Measurements from ENCODE around the gene RIPOR3. TPM values are rescaled to one million over a fixed set of nuclear protein-coding genes. Genes with fewer than 3 reads are reported as not detected.
"Not testable (repeated sequence)": the region's sequence is repeated elsewhere in the genome, so short reads cannot be mapped to it uniquely, and the experiment has no call there.

RIPOR3 gene
- total RNA-seq, 2 donors from 2014 or later, result not detected

GRCh38 chr20:50546729-50547314 lies 144.5 kb downstream of the RIPOR3 start:
- Mint-ChIP-seq H3K9me3 (no peaks in the 10 kb centered on the region), H3K4me3 (peak overlapping the region; percentile 79), H3K36me3 (peaks cover 10% of the 10 kb centered on the region), H3K27ac (peak overlapping the region in 1 of 2 donors; percentile 81), H3K27me3 (no peaks in the 10 kb centered on the region), H3K4me1 (ENCODE audit: low read depth in 2 of 2) (peaks cover 60 to 61% of the 10 kb centered on the region in 2 donors)
- DNase-seq (ENCODE audit: low spot score) (no peak), ATAC-seq (peak; percentile 70 to 79)

GRCh38 chr20:50545126-50545525 lies 146.2 kb downstream of the RIPOR3 start:
- DNase-seq (ENCODE audit: low spot score) (no peak), ATAC-seq (no peak)
- Mint-ChIP-seq H3K4me1 (ENCODE audit: low read depth in 2 of 2) (peaks cover 71 to 77% of the 10 kb centered on the region in 2 donors), H3K9me3 (no peaks in the 10 kb centered on the region), H3K27ac (peak overlapping the region in 1 of 2 donors; percentile 81), H3K27me3 (no peaks in the 10 kb centered on the region), H3K36me3 (peaks cover 10% of the 10 kb centered on the region), H3K4me3 (peak overlapping the region; percentile 79)

- Mint-ChIP-seq H3K36me3 (peaks cover 5% of the 10 kb centered on the region), H3K4me1 (ENCODE audit: low read depth in 2 of 2) (peaks cover 62 to 77% of the 10 kb centered on the region in 2 donors)
Observed at GRCh38 chr20:50543326-50543725, 148.0 kb downstream of the RIPOR3 start.

GRCh38 chr20:50541606-50542041 lies 149.7 kb downstream of the RIPOR3 start:
- H3K4me3 Mint-ChIP-seq, result peak overlapping the region; percentile 63
- no peaks in the 10 kb centered on the region for H3K9me3 Mint-ChIP-seq
- peak; percentile 68 to 74 for ATAC-seq
- peak overlapping the region; percentile 72 to 86 for H3K27ac Mint-ChIP-seq
- no peak for DNase-seq (ENCODE audit: low spot score)
- no peaks in the 10 kb centered on the region for H3K27me3 Mint-ChIP-seq
- H3K36me3 Mint-ChIP-seq, result peaks cover 5% of the 10 kb centered on the region
- peaks cover 62 to 78% of the 10 kb centered on the region in 2 donors for H3K4me1 Mint-ChIP-seq (ENCODE audit: low read depth in 2 of 2)

More at GRCh38 chr20:50543326-50543725, 148.0 kb downstream of the RIPOR3 start:
- DNase-seq (ENCODE audit: low spot score), result no peak
- Mint-ChIP-seq H3K27me3 (no peaks in the 10 kb centered on the region), H3K4me3 (peak overlapping the region; percentile 44), H3K9me3 (no peaks in the 10 kb centered on the region), H3K27ac (peak overlapping the region; percentile 72 to 86)
- ATAC-seq, result no peak

- ATAC-seq, result peak in 1 of 2 donors; percentile 61
- H3K9me3 Mint-ChIP-seq, result no peaks in the 10 kb centered on the region
- peaks cover 58 to 76% of the 10 kb centered on the region in 2 donors for H3K4me1 Mint-ChIP-seq (ENCODE audit: low read depth in 2 of 2)
- H3K27me3 Mint-ChIP-seq, result no peaks in the 10 kb centered on the region
- H3K27ac Mint-ChIP-seq, result peak overlapping the region; percentile 72 to 86
- no peak for DNase-seq (ENCODE audit: low spot score)
- peaks cover 5% of the 10 kb centered on the region for H3K36me3 Mint-ChIP-seq
- peak overlapping the region; percentile 63 for H3K4me3 Mint-ChIP-seq
Observed at GRCh38 chr20:50540620-50541605, 150.4 kb downstream of the RIPOR3 start.

GRCh38 chr20:50539798-50540197 lies 151.5 kb downstream of the RIPOR3 start:
- H3K4me3 Mint-ChIP-seq; H3K27ac Mint-ChIP-seq; ATAC-seq; H3K9me3 Mint-ChIP-seq; H3K36me3 Mint-ChIP-seq; H3K27me3 Mint-ChIP-seq; DNase-seq (ENCODE audit: low spot score): not testable (repeated sequence)
- peaks cover 57 to 76% of the 10 kb centered on the region in 2 donors for H3K4me1 Mint-ChIP-seq (ENCODE audit: low read depth in 2 of 2)

GRCh38 chr20:50538276-50538675 lies 153.1 kb downstream of the RIPOR3 start:
- Mint-ChIP-seq H3K27me3 (no peaks in the 10 kb centered on the region), H3K36me3 (peaks cover 2% of the 10 kb centered on the region), H3K27ac (peak overlapping the region; percentile 4 to 17), H3K4me3 (no peak overlapping the region), H3K9me3 (no peaks in the 10 kb centered on the region), H3K4me1 (ENCODE audit: low read depth in 2 of 2) (peaks cover 62 to 80% of the 10 kb centered on the region in 2 donors)
- DNase-seq (ENCODE audit: low spot score) (no peak), ATAC-seq (no peak)

GRCh38 chr20:50537546-50538201 lies 153.7 kb downstream of the RIPOR3 start:
- Mint-ChIP-seq H3K36me3 (no peaks in the 10 kb centered on the region), H3K27ac (peak overlapping the region; percentile 4 to 17), H3K4me3 (no peak overlapping the region), H3K27me3 (no peaks in the 10 kb centered on the region), H3K9me3 (no peaks in the 10 kb centered on the region), H3K4me1 (ENCODE audit: low read depth in 2 of 2) (peaks cover 65 to 81% of the 10 kb centered on the region in 2 donors)
- DNase-seq (ENCODE audit: low spot score) (no peak), ATAC-seq (no peak)

- Mint-ChIP-seq H3K27ac (no peak overlapping the region), H3K27me3 (no peaks in the 10 kb centered on the region)
Observed at GRCh38 chr20:50536333-50536732, 155.0 kb downstream of the RIPOR3 start.

More at GRCh38 chr20:50536333-50536732, 155.0 kb downstream of the RIPOR3 start:
- Mint-ChIP-seq H3K4me3 (no peak overlapping the region), H3K9me3 (no peaks in the 10 kb centered on the region), H3K36me3 (no peaks in the 10 kb centered on the region), H3K4me1 (ENCODE audit: low read depth in 2 of 2) (peaks cover 63 to 79% of the 10 kb centered on the region in 2 donors)
- no peak for ATAC-seq
- DNase-seq (ENCODE audit: low spot score), result no peak

Other genes starting within 250 kb of the RIPOR3 start
- gene PTPN1, start 181.2 kb downstream of the RIPOR3 start, total RNA-seq, result 100 to 1,000 TPM in 1 of 2 donors, 10 to 100 TPM in 1; 74.3 to 105 TPM
- gene PARD6B, start 40.0 kb upstream of the RIPOR3 start, total RNA-seq, result 1 to 10 TPM; 3.8 to 4.1 TPM
- gene BCAS4, start 103.5 kb upstream of the RIPOR3 start, total RNA-seq, result 10 to 100 TPM in 1 of 2 donors, 1 to 10 TPM in 1; 6.7 to 15.0 TPM
- 10 to 100 TPM; 55.0 to 81.8 TPM for gene ADNP, start 239.9 kb upstream of the RIPOR3 start, total RNA-seq

Measured in natural killer cell treated with Interleukin-12 subunit alpha and Interleukin-12 subunit beta and Interleukin-15 and Interleukin-18, amount 100 ng/mL, for 72 hours (primary cell).